Naive thymus-derived CD4-positive, alpha-beta T cell (primary cell): ENCODE data around the gene CTSZ. TPM values are rescaled to one million over a fixed set of nuclear protein-coding genes. Genes with fewer than 3 reads are reported as not detected.
"Not testable (repeated sequence)": the region's sequence is repeated elsewhere in the genome, so short reads cannot be mapped to it uniquely, and the experiment has no call there.

ENCODE experiments used
- ATAC-seq: fragments of 150-1000 bp; cut with Tn5 transposase; 2 replicates; pipeline ENCODE4 v1.10.0; 2021; ENCODE audit warnings: mild to moderate bottlenecking, moderate library complexity
- CTCF ChIA-PET: fragments of 350-600 bp; sonication (Branson Sonifier 250); formaldehyde crosslinking; loops from one replicate; lab custom pipeline; 2021; ENCODE audit warnings: antibody characterized with exemption; lab: Charles Lee
- POLR2A ChIA-PET: fragments of 350-600 bp; sonication (Branson Sonifier 250); formaldehyde crosslinking; loops from one replicate; lab custom pipeline; 2021; ENCODE audit warnings: antibody characterized with exemption, inconsistent platforms; lab: Charles Lee
- DNase-seq, 9 donors: peaks; one replicate each; pipeline versions ENCODE4 v3.0.0 to v3.0.0-alpha.2; 2020 to 2022; ENCODE audit warnings: mixed read lengths in 1 of 9
- H3K27ac ChIP-seq: one replicate; pipeline ENCODE4 v1.7.0; 2013; ENCODE audit warnings: mild to moderate bottlenecking, low read depth, low read length, moderate library complexity
- H3K27me3 ChIP-seq, 2 donors: one replicate each; pipeline ENCODE4 v1.7.0; 2013; ENCODE audit warnings: low read length in 2 of 2, mild to moderate bottlenecking in 2 of 2, moderate library complexity in 2 of 2; ENCODE audit not compliant: control insufficient read depth in 2 of 2, insufficient read depth in 2 of 2
- H3K36me3 ChIP-seq, 3 experiments: 1 replicate in 2 of 3; 2 replicates in 1 of 3; pipeline ENCODE4 v1.7.0; 2013; ENCODE audit warnings: low read length in 3 of 3, mild to moderate bottlenecking in 3 of 3, moderate library complexity in 1 of 3; ENCODE audit not compliant: insufficient read depth in 3 of 3, control insufficient read depth in 2 of 3
- H3K4me1 ChIP-seq, 2 donors: one replicate each; pipeline ENCODE4 v1.7.0; 2013; ENCODE audit warnings: low read length in 2 of 2, mild to moderate bottlenecking in 2 of 2, moderate library complexity in 1 of 2; ENCODE audit not compliant: control insufficient read depth in 2 of 2, insufficient read depth in 2 of 2
- H3K4me3 ChIP-seq: 2 replicates; pipeline ENCODE4 v1.7.0; 2013; ENCODE audit warnings: mild to moderate bottlenecking, low read length
- H3K9me3 ChIP-seq, 3 experiments: 1 replicate in 2 of 3; 2 replicates in 1 of 3; pipeline ENCODE4 v1.7.0; 2013; ENCODE audit warnings: low read length in 3 of 3; ENCODE audit not compliant: control insufficient read depth in 2 of 3
- H3K27ac Mint-ChIP-seq, 9 donors: one replicate each; pipeline ENCODE4 v1.8.0; 2020 to 2022; ENCODE audit warnings: mixed read lengths in 9 of 9, mild to moderate bottlenecking in 8 of 9, moderate library complexity in 5 of 9, inconsistent platforms in 2 of 9
- H3K27me3 Mint-ChIP-seq, 5 donors: one replicate each; pipeline ENCODE4 v1.8.0; 2021 to 2022; ENCODE audit warnings: mixed read lengths in 5 of 5, mild to moderate bottlenecking in 1 of 5
- H3K36me3 Mint-ChIP-seq, 5 donors: one replicate each; pipeline ENCODE4 v1.8.0; 2020 to 2022; ENCODE audit warnings: mixed read lengths in 5 of 5, mild to moderate bottlenecking in 3 of 5, inconsistent platforms in 1 of 5
- H3K4me1 Mint-ChIP-seq, 7 donors: one replicate each; pipeline ENCODE4 v1.8.0; 2020 to 2022; ENCODE audit warnings: mixed read lengths in 7 of 7, mild to moderate bottlenecking in 3 of 7, inconsistent platforms in 1 of 7
- H3K4me3 Mint-ChIP-seq, 10 donors: one replicate each; pipeline ENCODE4 v1.8.0; 2020 to 2022; ENCODE audit warnings: mild to moderate bottlenecking in 10 of 10, mixed read lengths in 10 of 10, moderate library complexity in 6 of 10, inconsistent platforms in 2 of 10
- H3K9me3 Mint-ChIP-seq, 11 donors: one replicate each; pipeline ENCODE4 v1.8.0; 2020 to 2022; ENCODE audit warnings: mixed read lengths in 11 of 11, mild to moderate bottlenecking in 4 of 11, inconsistent platforms in 1 of 11, moderate library complexity in 1 of 11
- intact Hi-C, 2 donors: fragments of 100-400 bp; cut with micrococcal nuclease; formaldehyde crosslinking; loops; one replicate each; pipeline ENCODE4 v1.15.1; 2023
- polyA plus RNA-seq, 2 donors: library from polyadenylated mRNA; unstranded; fragments of 300-500 nt; fragmentation: Illumina TruSeq; gene quantifications; one replicate each; pipeline ENCODE4 v1.2.3, GENCODE V29; 2021
- total RNA-seq, 6 experiments: library from RNA in 5 of 6; stranded (reverse) in 5 of 6; gene quantifications; 1 replicate in 5 of 6; 2 replicates in 1 of 6; pipeline ENCODE4 v1.2.3 and lab custom pipeline; 2021 to 2026

CTSZ gene
- total and polyA plus RNA-seq, 7 experiments from 2014 or later, result 1.0 to 165 (median 29.9) TPM

GRCh38 chr20:58986286-58986967, 20.6 kb downstream of the CTSZ start:
- intact Hi-C loops, result no loop called here
- H3K4me3 Mint-ChIP-seq, result no peak overlapping the region
- POLR2A ChIA-PET, result no interaction called here

GRCh38 chr20:58985656-58986055, 21.4 kb downstream of the CTSZ start:
- peaks cover 0 to 4% (median 0%) of the 10 kb centered on the region in 11 donors for H3K9me3 Mint-ChIP-seq
- Histone ChIP-seq H3K4me3 (no peak overlapping the region), H3K27me3 (no peaks in the 10 kb centered on the region), H3K9me3 (no peaks in the 10 kb centered on the region), H3K36me3 (peaks cover 22 to 52% (median 26%) of the 10 kb centered on the region in 3 experiments), H3K27ac (no peak overlapping the region), H3K4me1 (peaks cover 24% of the 10 kb centered on the region in 2 donors)
- peak overlapping the region in 4 of 9 donors; percentile 12 to 55 (median 28) for H3K27ac Mint-ChIP-seq
- H3K27me3 Mint-ChIP-seq, result no peaks in the 10 kb centered on the region
- POLR2A ChIA-PET, result no interaction called here
- ATAC-seq, result no peak
- peaks cover 26 to 47% (median 42%) of the 10 kb centered on the region in 7 donors for H3K4me1 Mint-ChIP-seq
- H3K4me3 Mint-ChIP-seq, result no peak overlapping the region
- intact Hi-C loops, result no loop called here
- peaks cover 0 to 34% (median 19%) of the 10 kb centered on the region in 5 donors for H3K36me3 Mint-ChIP-seq
- CTCF ChIA-PET, result no interaction called here
- no peak for DNase-seq

More at GRCh38 chr20:58986286-58986967, 20.6 kb downstream of the CTSZ start:
- Histone ChIP-seq H3K27me3 (no peaks in the 10 kb centered on the region), H3K27ac (no peak overlapping the region), H3K9me3 (no peaks in the 10 kb centered on the region), H3K4me3 (no peak overlapping the region), H3K4me1 (peaks cover 24% of the 10 kb centered on the region in 2 donors), H3K36me3 (peaks cover 27 to 57% (median 34%) of the 10 kb centered on the region in 3 experiments)
- ATAC-seq (no peak), DNase-seq (no peak)
- H3K36me3 Mint-ChIP-seq, result peaks cover 2 to 41% (median 20%) of the 10 kb centered on the region in 5 donors
- CTCF ChIA-PET, result interaction anchor here (0.6 kb wide), 1 partner anchor 45 kb away, joined by 4 read pairs; the partner anchor contains the start of gene ATP5F1E
- peaks cover 0 to 4% (median 0%) of the 10 kb centered on the region in 11 donors for H3K9me3 Mint-ChIP-seq
- peaks cover 26 to 47% (median 42%) of the 10 kb centered on the region in 7 donors for H3K4me1 Mint-ChIP-seq
- peak overlapping the region in 7 of 9 donors; percentile 7 to 75 (median 52) for H3K27ac Mint-ChIP-seq
- H3K27me3 Mint-ChIP-seq, result no peaks in the 10 kb centered on the region

GRCh38 chr20:58984691-58985090, 22.4 kb downstream of the CTSZ start:
- peak overlapping the region in 7 of 9 donors; percentile 3 to 71 (median 48) for H3K27ac Mint-ChIP-seq

GRCh38 chr20:58983115-58983468, 24.0 kb downstream of the CTSZ start:
- peak overlapping the region in 3 of 9 donors; percentile 62 to 90 (median 77) for H3K27ac Mint-ChIP-seq
- H3K27ac ChIP-seq, H3K4me3 ChIP-seq, CTCF ChIA-PET, H3K27me3 Mint-ChIP-seq, H3K9me3 ChIP-seq, ATAC-seq, H3K9me3 Mint-ChIP-seq, H3K27me3 ChIP-seq, DNase-seq: not testable (repeated sequence)
- peaks cover 0 to 18% (median 8%) of the 10 kb centered on the region in 5 donors for H3K36me3 Mint-ChIP-seq
- intact Hi-C loops, result loop anchor here in 1 of 2 donors (5.0 kb wide), 1 partner anchor 676 kb away; the partner anchor contains the start of gene RAB22A
- H3K36me3 ChIP-seq, result peaks cover 8 to 28% (median 13%) of the 10 kb centered on the region in 3 experiments
- H3K4me1 ChIP-seq, result peaks cover 24% of the 10 kb centered on the region in 2 donors
- peak overlapping the region in 6 of 10 donors; percentile 86 to 94 (median 92) for H3K4me3 Mint-ChIP-seq
- H3K4me1 Mint-ChIP-seq, result peaks cover 26 to 47% (median 42%) of the 10 kb centered on the region in 7 donors
- POLR2A ChIA-PET, result interaction anchor here (0.6 to 2.3 kb wide), 5 partner anchors 50 to 94 kb away, joined by 4 to 16 read pairs (median 6); partner anchors contain the start of gene ATP5F1E

More at GRCh38 chr20:58984691-58985090, 22.4 kb downstream of the CTSZ start:
- peaks cover 19 to 44% (median 20%) of the 10 kb centered on the region in 3 experiments for H3K36me3 ChIP-seq
- peaks cover 26 to 47% (median 42%) of the 10 kb centered on the region in 7 donors for H3K4me1 Mint-ChIP-seq
- H3K27me3 ChIP-seq, result no peaks in the 10 kb centered on the region
- H3K36me3 Mint-ChIP-seq, result peaks cover 0 to 28% (median 16%) of the 10 kb centered on the region in 5 donors
- POLR2A ChIA-PET, result interaction anchor here (0.8 to 1.0 kb wide), 3 partner anchors 24 to 96 kb away, joined by 3 to 4 read pairs (median 3); partner anchors contain the start of gene ATP5F1E
- intact Hi-C loops, result loop anchor here in 1 of 2 donors (5.0 kb wide), 1 partner anchor 677 kb away; the partner anchor contains the start of gene RAB22A
- peaks cover 0 to 1% (median 0%) of the 10 kb centered on the region in 5 donors for H3K27me3 Mint-ChIP-seq
- no peak overlapping the region for H3K4me3 ChIP-seq
- no peak for DNase-seq
- no peak overlapping the region for H3K27ac ChIP-seq
- no peak for ATAC-seq
- peaks cover 24% of the 10 kb centered on the region in 2 donors for H3K4me1 ChIP-seq
- no peaks in the 10 kb centered on the region for H3K9me3 ChIP-seq
- H3K4me3 Mint-ChIP-seq, result peak overlapping the region in 5 of 10 donors; percentile 2 to 46 (median 12)
- H3K9me3 Mint-ChIP-seq, result peaks cover 0 to 4% (median 0%) of the 10 kb centered on the region in 11 donors
- CTCF ChIA-PET, result no interaction called here

- ATAC-seq (no peak), DNase-seq (no peak)
- H3K36me3 Mint-ChIP-seq, result peaks cover 0 to 13% (median 6%) of the 10 kb centered on the region in 5 donors
- CTCF ChIA-PET, result interaction anchor here (0.6 to 0.8 kb wide), 3 partner anchors 78 to 271 kb away, joined by 3 read pairs; no protein-coding TSS in a partner anchor
- peak overlapping the region; percentile 86 to 97 (median 94) for H3K4me3 Mint-ChIP-seq
- no peak overlapping the region for H3K27ac ChIP-seq
- H3K27me3 Mint-ChIP-seq, result peaks cover 0 to 9% (median 0%) of the 10 kb centered on the region in 5 donors
- peak overlapping the region; percentile 75 for H3K4me3 ChIP-seq
- H3K27ac Mint-ChIP-seq, result peak overlapping the region; percentile 62 to 90 (median 87)
- no peaks in the 10 kb centered on the region for H3K9me3 ChIP-seq
- intact Hi-C loops, result loop anchor here (1.0 to 5.0 kb wide), 2 partner anchors 330 to 675 kb away; partner anchors contain the start of gene RAB22A (in 1 of the 2)
- POLR2A ChIA-PET, result interaction anchor here (0.6 to 2.3 kb wide), 6 partner anchors 11 to 221 kb away, joined by 3 to 16 read pairs (median 4); partner anchors contain the start of gene ATP5F1E
- peaks cover 26 to 47% (median 42%) of the 10 kb centered on the region in 7 donors for H3K4me1 Mint-ChIP-seq
- peaks cover 0 to 4% (median 0%) of the 10 kb centered on the region in 11 donors for H3K9me3 Mint-ChIP-seq
- peaks cover 3 to 22% (median 8%) of the 10 kb centered on the region in 3 experiments for H3K36me3 ChIP-seq
- H3K27me3 ChIP-seq, result no peaks in the 10 kb centered on the region
- H3K4me1 ChIP-seq, result peaks cover 24% of the 10 kb centered on the region in 2 donors
Measured at GRCh38 chr20:58982406-58983114, 24.5 kb downstream of the CTSZ start.
